MCF 10A (cell line): Measurements from ENCODE around the gene RPL36A. TPM values are rescaled to one million over a fixed set of nuclear protein-coding genes. Genes with fewer than 3 reads are reported as not detected.

Experiments used
- BruUV-seq: library from RNA; stranded (reverse); fragments of 400-500 nt; replicated peaks from 2 replicates; lab custom pipeline; 2021; lab: Mats Ljungman, UMichigan
- CTCF ChIA-PET: fragments of 300-600 bp; sonication (Branson Sonifier 250); formaldehyde crosslinking; extraction: SDS; loops from one replicate; lab custom pipeline; 2021; ENCODE audit warnings: antibody characterized with exemption, inconsistent platforms; lab: Yijun Ruan, JAX
- POLR2A ChIA-PET: fragments of 300-600, 350-650 bp; sonication (Branson Sonifier 250); formaldehyde crosslinking; extraction: SDS; loops from one replicate; lab custom pipeline; 2020; ENCODE audit warnings: antibody characterized with exemption, inconsistent platforms; lab: Yijun Ruan, JAX
- DNase-seq: peaks from one replicate; pipeline ENCODE4 v3.0.0-alpha.2; 2018; ENCODE audit not compliant: unreplicated experiment
- H3K27ac Mint-ChIP-seq: one replicate; pipeline ENCODE4 v1.8.0; 2022; ENCODE audit warnings: mild to moderate bottlenecking, low read depth, mixed read lengths; ENCODE audit not compliant: unreplicated experiment
- H3K27me3 Mint-ChIP-seq: one replicate; pipeline ENCODE4 v1.8.0; 2022; ENCODE audit warnings: mixed read lengths; ENCODE audit not compliant: insufficient read depth, unreplicated experiment
- H3K36me3 Mint-ChIP-seq: one replicate; pipeline ENCODE4 v1.8.0; 2022; ENCODE audit warnings: mild to moderate bottlenecking, moderate library complexity, mixed read lengths; ENCODE audit not compliant: insufficient read depth, unreplicated experiment
- H3K4me1 Mint-ChIP-seq: one replicate; pipeline ENCODE4 v1.8.0; 2022; ENCODE audit warnings: mixed read lengths; ENCODE audit not compliant: insufficient read depth, unreplicated experiment
- H3K4me3 Mint-ChIP-seq: one replicate; pipeline ENCODE4 v1.8.0; 2022; ENCODE audit warnings: mild to moderate bottlenecking, moderate library complexity, mixed read lengths; ENCODE audit not compliant: unreplicated experiment
- H3K9me3 Mint-ChIP-seq: one replicate; pipeline ENCODE4 v1.8.0; 2022; ENCODE audit warnings: mixed read lengths; ENCODE audit not compliant: unreplicated experiment
- intact Hi-C: fragments of 100-400 bp; cut with micrococcal nuclease; formaldehyde crosslinking; loops from 2 replicates; pipeline ENCODE4 v1.14.1; 2022
- total RNA-seq: library from RNA; stranded (reverse); gene quantifications from 2 replicates; pipeline ENCODE4 v1.2.3, GENCODE V29; 2022
- TF ChIP-seq, protein P1 (sequence below): fragments of 200-600 bp; IDR thresholded peaks from one replicate; pipeline ENCODE4 v1.8.0; 2022; ENCODE audit warnings: antibody characterized with exemption, mild to moderate bottlenecking; ENCODE audit not compliant: unreplicated experiment

RPL36A gene
- total RNA-seq, 1 experiment from 2014 or later: 482 TPM

DNA sequence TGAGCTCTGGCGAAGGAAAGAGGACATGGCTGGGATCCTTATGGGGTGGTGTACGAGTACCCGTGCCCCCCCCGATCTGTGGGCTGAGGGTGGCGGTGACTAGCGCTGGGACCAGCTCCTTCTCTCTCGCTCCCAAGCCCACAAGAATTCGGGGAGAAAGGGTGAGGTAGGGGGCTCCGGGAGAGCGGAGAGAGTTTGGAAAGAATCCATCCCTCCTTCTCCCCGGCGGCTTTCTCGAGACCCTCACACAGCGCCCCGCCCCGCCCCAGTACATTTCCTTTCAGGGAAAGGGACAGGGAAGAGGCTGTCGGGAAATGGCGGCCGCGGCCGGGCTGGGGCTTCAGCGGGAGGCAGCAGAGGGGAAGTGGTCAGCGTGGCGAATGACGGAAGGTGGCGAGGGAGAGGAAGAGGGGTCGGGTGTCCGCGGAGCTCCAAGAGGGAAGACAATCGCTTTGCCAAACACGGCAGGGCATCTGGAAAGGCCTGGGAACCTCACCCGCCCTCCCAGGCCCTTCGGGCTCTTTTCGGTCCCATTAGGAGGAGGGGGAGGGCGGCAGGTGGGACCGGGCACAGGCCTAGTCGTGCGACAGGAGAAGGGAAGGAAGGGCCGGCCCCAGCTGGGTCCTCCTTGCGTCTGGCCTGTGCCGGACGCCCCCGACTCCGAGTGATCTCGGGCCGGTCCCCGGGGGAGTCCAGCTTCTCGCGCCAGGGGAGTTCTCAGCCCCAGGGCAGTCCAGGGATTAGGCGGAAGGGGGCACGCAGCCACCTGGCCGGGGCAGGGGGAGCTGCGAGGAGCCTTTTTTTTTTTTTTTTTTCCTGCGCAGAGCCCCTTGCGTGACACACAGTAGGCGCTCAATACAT lies 27.4 kb downstream of the RPL36A start:
- POLR2A ChIA-PET: no interaction called here
- Mint-ChIP-seq H3K9me3 (no peaks in the 10 kb centered on the region), H3K27me3 (peaks cover 63% of the 10 kb centered on the region), H3K4me3 (no peak overlapping the region), H3K36me3 (peaks cover 9% of the 10 kb centered on the region), H3K27ac (no peak overlapping the region), H3K4me1 (no peaks in the 10 kb centered on the region)
- TF ChIP-seq, protein P1, sequence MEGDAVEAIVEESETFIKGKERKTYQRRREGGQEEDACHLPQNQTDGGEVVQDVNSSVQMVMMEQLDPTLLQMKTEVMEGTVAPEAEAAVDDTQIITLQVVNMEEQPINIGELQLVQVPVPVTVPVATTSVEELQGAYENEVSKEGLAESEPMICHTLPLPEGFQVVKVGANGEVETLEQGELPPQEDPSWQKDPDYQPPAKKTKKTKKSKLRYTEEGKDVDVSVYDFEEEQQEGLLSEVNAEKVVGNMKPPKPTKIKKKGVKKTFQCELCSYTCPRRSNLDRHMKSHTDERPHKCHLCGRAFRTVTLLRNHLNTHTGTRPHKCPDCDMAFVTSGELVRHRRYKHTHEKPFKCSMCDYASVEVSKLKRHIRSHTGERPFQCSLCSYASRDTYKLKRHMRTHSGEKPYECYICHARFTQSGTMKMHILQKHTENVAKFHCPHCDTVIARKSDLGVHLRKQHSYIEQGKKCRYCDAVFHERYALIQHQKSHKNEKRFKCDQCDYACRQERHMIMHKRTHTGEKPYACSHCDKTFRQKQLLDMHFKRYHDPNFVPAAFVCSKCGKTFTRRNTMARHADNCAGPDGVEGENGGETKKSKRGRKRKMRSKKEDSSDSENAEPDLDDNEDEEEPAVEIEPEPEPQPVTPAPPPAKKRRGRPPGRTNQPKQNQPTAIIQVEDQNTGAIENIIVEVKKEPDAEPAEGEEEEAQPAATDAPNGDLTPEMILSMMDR: no peak
- intact Hi-C loops: loop anchor here (5.0 kb wide), 2 partner anchors 179 to 669 kb away; no protein-coding TSS in a partner anchor
- CTCF ChIA-PET: interaction anchor here (0.6 to 3.7 kb wide), 7 partner anchors 10 to 496 kb away, joined by 3 to 28 read pairs (median 4); no protein-coding TSS in a partner anchor
- DNase-seq: no peak
- no TSS peak for BruUV-seq

DNA sequence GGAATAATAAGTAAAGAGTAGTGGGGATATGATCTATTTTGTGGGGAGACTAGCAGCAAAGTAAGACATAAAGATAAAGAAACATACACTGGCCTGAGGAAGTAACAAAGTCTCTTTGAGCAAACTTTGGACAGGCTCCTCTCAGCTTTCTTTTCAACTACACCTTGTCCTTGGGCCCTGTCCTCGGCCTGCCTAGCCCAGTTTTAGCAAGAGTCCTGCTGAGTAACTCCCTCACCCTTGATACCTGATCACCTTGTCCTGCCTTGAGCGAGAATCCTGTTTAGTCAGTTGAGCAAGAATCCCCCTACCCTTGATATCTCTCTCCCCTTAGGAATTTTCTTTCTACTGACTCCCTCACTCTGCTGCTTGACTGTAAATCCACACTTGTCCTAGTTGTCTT lies 28.7 kb downstream of the RPL36A start:
- POLR2A ChIA-PET: interaction anchor here (1.3 kb wide), 1 partner anchor 10 kb away, joined by 4 read pairs; no protein-coding TSS in a partner anchor

DNA sequence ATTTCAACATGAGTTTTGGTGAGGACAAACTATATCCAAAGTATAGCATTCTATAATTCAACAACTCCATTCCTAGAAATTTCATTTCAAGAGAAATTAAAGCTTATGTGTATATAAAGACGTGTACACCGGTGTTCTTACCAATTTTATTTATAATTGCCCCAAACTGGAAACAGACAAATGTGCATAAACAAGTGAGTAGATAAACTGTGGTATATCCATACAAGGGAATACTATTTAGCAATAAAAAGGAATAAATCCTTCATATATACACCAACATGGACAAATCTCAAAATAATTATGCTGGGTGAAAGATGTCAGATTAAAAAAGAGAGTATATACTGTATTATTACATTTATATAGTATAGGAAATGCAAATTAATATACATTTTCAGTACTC lies 37.1 kb downstream of the RPL36A start:
- H3K4me1 Mint-ChIP-seq: no peaks in the 10 kb centered on the region
- ChIA-PET CTCF (interaction anchor here (3.3 kb wide), 1 partner anchor 12 kb away, joined by 28 read pairs; no protein-coding TSS in a partner anchor), POLR2A (no interaction called here)
- peaks cover 25% of the 10 kb centered on the region for H3K27me3 Mint-ChIP-seq
- TF ChIP-seq, protein P1: no peak
- intact Hi-C loops: no loop called here
- BruUV-seq: no TSS peak
- H3K4me3 Mint-ChIP-seq: no peak overlapping the region
- H3K9me3 Mint-ChIP-seq: no peaks in the 10 kb centered on the region
- H3K36me3 Mint-ChIP-seq: no peaks in the 10 kb centered on the region
- no peak overlapping the region for H3K27ac Mint-ChIP-seq
- no peak for DNase-seq

More for the DNA sequence above, 28.7 kb downstream of the RPL36A start:
- Mint-ChIP-seq H3K36me3 (no peaks in the 10 kb centered on the region), H3K4me1 (no peaks in the 10 kb centered on the region), H3K4me3 (no peak overlapping the region), H3K9me3 (no peaks in the 10 kb centered on the region), H3K27ac (no peak overlapping the region), H3K27me3 (peaks cover 65% of the 10 kb centered on the region)
- no TSS peak for BruUV-seq
- CTCF ChIA-PET: no interaction called here
- DNase-seq: no peak
- TF ChIP-seq, protein P1: no peak
- intact Hi-C loops: loop anchor here (5.0 kb wide), 2 partner anchors 178 to 668 kb away; no protein-coding TSS in a partner anchor

DNA sequence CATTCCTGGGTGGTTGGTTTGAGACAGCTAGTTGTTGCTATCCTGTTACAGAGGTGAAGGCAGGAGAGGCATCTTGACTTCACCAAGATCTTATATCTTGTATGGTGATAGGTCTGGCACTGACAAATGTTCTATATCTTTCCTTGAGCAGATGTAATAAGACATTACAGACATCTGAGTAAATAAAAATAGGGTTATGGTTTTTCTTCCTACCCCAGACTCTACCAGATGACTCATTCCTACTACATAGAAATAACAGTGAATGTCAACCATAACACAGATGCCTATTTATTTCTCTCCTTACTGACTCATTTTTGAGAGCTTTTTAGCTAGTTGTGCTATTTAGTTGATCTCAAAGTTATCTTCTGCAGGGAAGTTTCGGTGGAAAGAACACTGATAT lies 39.1 kb downstream of the RPL36A start:
- no peaks in the 10 kb centered on the region for H3K9me3 Mint-ChIP-seq
- DNase-seq: no peak
- peaks cover 18% of the 10 kb centered on the region for H3K27me3 Mint-ChIP-seq
- ChIA-PET POLR2A (interaction anchor here (1.0 kb wide), 1 partner anchor 10 kb away, joined by 4 read pairs; no protein-coding TSS in a partner anchor), CTCF (interaction anchor here (0.7 kb wide), 1 partner anchor 374 kb away, joined by 3 read pairs; no protein-coding TSS in a partner anchor)
- TF ChIP-seq, protein P1: no peak
- H3K27ac Mint-ChIP-seq: no peak overlapping the region
- intact Hi-C loops: no loop called here
- no TSS peak for BruUV-seq
- no peaks in the 10 kb centered on the region for H3K4me1 Mint-ChIP-seq
- no peak overlapping the region for H3K4me3 Mint-ChIP-seq
- H3K36me3 Mint-ChIP-seq: no peaks in the 10 kb centered on the region
